OCI-LY3 (cell line): Measurements from ENCODE around the gene CHST15.

Source experiments
- H2AFZ ChIP-seq: fragments of 200-600, 300-600 bp; shearing (Covaris generic); 2 replicates; pipeline ENCODE4 v1.6.0; 2014; ENCODE audit warnings: antibody characterized with exemption, low read depth, low read length
- H3K27ac ChIP-seq: fragments of 200-600, 300-600 bp; sonication (generic); 2 replicates; pipeline ENCODE4 v1.5.1; 2014; ENCODE audit warnings: mild to moderate bottlenecking, low read length, moderate library complexity, mixed read lengths
- H3K27me3 ChIP-seq: fragments of 200-600, 300-600 bp; sonication (generic); 2 replicates; pipeline ENCODE4 v1.6.1; 2014; ENCODE audit warnings: low read depth, low read length, mixed read lengths
- H3K36me3 ChIP-seq: fragments of 200-600, 300-600 bp; sonication (generic); replicated peaks from 2 replicates; pipeline ENCODE3; 2014; ENCODE audit warnings: low read depth, low read length, mixed read lengths
- H3K4me1 ChIP-seq: fragments of 300-600, 200-600 bp; sonication (generic); 2 replicates; pipeline ENCODE4 v1.6.1; 2014; ENCODE audit warnings: low read length, mixed read lengths
- H3K4me2 ChIP-seq: fragments of 200-600, 300-600 bp; sonication (generic); 2 replicates; pipeline ENCODE4 v1.6.1; 2014; ENCODE audit warnings: low read length, mixed read lengths
- H3K4me3 ChIP-seq: fragments of 300-600, 200-600 bp; sonication (generic); 2 replicates; pipeline ENCODE4 v1.5.1; 2014; ENCODE audit warnings: antibody characterized with exemption, mild to moderate bottlenecking, low read length, moderate library complexity
- H3K79me2 ChIP-seq: fragments of 300-600, 200-600 bp; shearing (Covaris generic); 2 replicates; pipeline ENCODE4 v1.6.1; 2014; ENCODE audit warnings: mild to moderate bottlenecking, low read length, mixed read lengths
- H3K9ac ChIP-seq: fragments of 300-600, 200-600 bp; shearing (Covaris generic); 2 replicates; pipeline ENCODE4 v1.6.0; 2014; ENCODE audit warnings: mild to moderate bottlenecking, low read length, moderate library complexity
- H3K9me3 ChIP-seq: fragments of 200-600, 300-600 bp; shearing (Covaris generic); 2 replicates; pipeline ENCODE4 v1.6.1; 2014; ENCODE audit warnings: low read length, mixed read lengths; ENCODE audit not compliant: insufficient read depth
- H4K20me1 ChIP-seq: fragments of 200-600, 300-600 bp; sonication (generic); 2 replicates; pipeline ENCODE4 v1.6.1; 2016; ENCODE audit warnings: low read length, mixed read lengths; ENCODE audit not compliant: insufficient read depth
- EZH2phosphoT487 ChIP-seq: fragments of 200-600 bp; shearing (Covaris generic); IDR thresholded peaks from 2 replicates; pipeline ENCODE4 v1.6.1; 2018; ENCODE audit warnings: antibody characterized with exemption, mixed run types, low read depth
- TF ChIP-seq, protein P1 (sequence below): fragments of 200-600, 300-600 bp; sonication (generic); IDR thresholded peaks from 2 replicates; pipeline ENCODE4 v1.5.1; 2014; ENCODE audit warnings: antibody characterized with exemption, low read length, low read depth

The CHST15 gene

DNA sequence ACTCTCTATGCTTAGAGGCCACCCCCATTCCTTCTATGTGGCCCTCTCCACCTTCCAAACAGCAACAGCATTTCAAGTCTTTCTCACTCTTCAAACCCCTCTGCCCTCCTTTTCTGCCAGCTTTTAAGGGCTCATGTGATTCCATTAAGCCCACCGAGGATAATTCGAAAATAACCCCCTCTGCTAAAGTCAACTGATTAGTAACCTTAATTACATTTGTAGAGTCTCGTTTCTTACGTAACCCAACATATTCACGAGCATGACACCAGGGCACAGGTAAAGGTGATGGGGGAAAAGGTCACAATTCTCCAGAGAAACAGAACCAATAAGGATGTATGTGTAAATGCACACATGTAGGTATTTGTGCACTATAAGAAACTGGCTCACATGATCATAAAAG is 6.7 kb upstream of the CHST15 start:
- Histone ChIP-seq H3K36me3 (peaks cover 8% of the 10 kb centered on the region), H2AFZ (no peak overlapping the region), H3K79me2 (no peaks in the 10 kb centered on the region), H3K9ac (no peak overlapping the region), H3K4me2 (peak overlapping the region; percentile 75), H4K20me1 (no peaks in the 10 kb centered on the region; the same call in 1 of the 2 replicates), H3K9me3 (peaks cover 11% of the 10 kb centered on the region), H3K27me3 (peaks cover 46% of the 10 kb centered on the region), H3K4me3 (0 out of 2 replicates have a peak overlapping the region, but pooled peaks have one; percentile 20), H3K4me1 (peaks cover 22% of the 10 kb centered on the region), H3K27ac (peak overlapping the region; percentile 63)
- TF ChIP-seq, protein P1, sequence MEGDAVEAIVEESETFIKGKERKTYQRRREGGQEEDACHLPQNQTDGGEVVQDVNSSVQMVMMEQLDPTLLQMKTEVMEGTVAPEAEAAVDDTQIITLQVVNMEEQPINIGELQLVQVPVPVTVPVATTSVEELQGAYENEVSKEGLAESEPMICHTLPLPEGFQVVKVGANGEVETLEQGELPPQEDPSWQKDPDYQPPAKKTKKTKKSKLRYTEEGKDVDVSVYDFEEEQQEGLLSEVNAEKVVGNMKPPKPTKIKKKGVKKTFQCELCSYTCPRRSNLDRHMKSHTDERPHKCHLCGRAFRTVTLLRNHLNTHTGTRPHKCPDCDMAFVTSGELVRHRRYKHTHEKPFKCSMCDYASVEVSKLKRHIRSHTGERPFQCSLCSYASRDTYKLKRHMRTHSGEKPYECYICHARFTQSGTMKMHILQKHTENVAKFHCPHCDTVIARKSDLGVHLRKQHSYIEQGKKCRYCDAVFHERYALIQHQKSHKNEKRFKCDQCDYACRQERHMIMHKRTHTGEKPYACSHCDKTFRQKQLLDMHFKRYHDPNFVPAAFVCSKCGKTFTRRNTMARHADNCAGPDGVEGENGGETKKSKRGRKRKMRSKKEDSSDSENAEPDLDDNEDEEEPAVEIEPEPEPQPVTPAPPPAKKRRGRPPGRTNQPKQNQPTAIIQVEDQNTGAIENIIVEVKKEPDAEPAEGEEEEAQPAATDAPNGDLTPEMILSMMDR: no peak
- no peak for TF ChIP-seq EZH2phosphoT487

DNA sequence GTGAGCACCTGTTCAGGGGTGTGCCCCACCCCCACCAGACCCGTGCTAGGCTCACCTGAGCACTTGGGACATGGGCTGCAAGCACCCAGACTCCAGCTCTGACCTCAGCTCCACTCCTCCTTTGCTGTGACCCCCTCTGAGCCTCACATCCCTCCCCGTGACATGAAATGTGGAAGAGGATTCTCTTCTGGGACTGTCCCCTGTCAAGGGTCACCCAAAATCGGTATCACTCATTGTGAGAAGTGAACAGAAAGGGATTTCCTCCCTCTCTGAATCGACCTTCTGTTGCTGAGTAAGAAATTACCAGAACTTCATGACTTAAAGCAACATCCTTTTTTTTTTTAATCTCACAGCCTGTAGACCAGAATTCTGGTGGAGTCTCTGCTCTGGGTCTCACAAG is 6.2 kb upstream of the CHST15 start:
- Histone ChIP-seq H3K4me1 (peaks cover 20% of the 10 kb centered on the region), H3K9me3 (peaks cover 11% of the 10 kb centered on the region), H3K27me3 (peaks cover 46% of the 10 kb centered on the region), H3K36me3 (peaks cover 8% of the 10 kb centered on the region), H3K9ac (no peak overlapping the region), H4K20me1 (no peaks in the 10 kb centered on the region; the same call in 1 of the 2 replicates), H3K4me2 (peak overlapping the region; percentile 75), H2AFZ (no peak overlapping the region), H3K27ac (peak overlapping the region; percentile 63), H3K4me3 (peak overlapping the region; percentile 47; the same call in 1 of the 2 replicates), H3K79me2 (no peaks in the 10 kb centered on the region)
- no peak for TF ChIP-seq EZH2phosphoT487
- TF ChIP-seq, protein P1: no peak

DNA sequence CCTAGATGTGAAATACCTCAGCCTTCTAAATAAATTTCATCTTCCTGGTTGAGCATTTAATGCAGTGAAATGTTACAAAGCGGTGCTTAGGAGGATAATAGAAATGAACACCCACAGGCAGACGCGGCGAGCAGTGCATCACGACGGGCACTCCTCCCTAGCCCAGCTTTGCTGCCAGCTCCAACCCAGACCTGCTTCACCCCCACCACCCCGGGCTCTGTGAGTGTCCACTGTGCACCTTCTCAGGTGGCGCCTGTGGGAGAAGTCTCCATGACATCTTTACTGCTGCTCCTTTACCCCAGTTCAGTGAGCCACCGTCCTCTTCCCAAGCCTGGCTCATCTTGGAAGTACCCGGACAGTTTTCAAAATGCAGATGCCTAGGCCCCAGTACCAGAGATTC is 5.2 kb upstream of the CHST15 start:
- Histone ChIP-seq H3K27ac (no peak overlapping the region), H3K36me3 (peaks cover 8% of the 10 kb centered on the region), H3K9ac (no peak overlapping the region), H3K4me3 (no peak overlapping the region), H3K9me3 (peaks cover 11% of the 10 kb centered on the region), H3K4me2 (no peak overlapping the region), H3K27me3 (peaks cover 48% of the 10 kb centered on the region), H3K4me1 (peaks cover 20% of the 10 kb centered on the region), H3K79me2 (no peaks in the 10 kb centered on the region), H4K20me1 (no peaks in the 10 kb centered on the region; the same call in 1 of the 2 replicates), H2AFZ (no peak overlapping the region)
- TF ChIP-seq EZH2phosphoT487: no peak
- TF ChIP-seq, protein P1: no peak

DNA sequence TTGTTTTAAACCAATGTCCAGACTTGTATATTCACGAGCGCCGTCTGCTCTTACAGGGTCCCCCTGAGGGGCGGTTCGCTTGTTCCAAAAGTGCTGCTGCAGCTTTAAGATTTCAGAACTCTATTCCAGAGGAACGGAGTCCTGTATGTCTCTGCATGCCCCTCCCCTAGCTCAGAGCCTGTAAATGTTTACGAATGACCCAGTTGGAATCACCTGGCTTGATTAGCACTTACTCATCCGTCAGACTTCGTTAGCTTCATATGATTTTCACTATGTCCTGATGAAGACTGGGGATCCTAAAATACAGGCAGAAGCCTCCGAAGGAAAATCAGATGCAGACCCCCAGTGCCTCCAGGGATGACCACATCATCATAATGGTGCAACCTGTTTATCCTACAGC is 4.5 kb upstream of the CHST15 start:
- Histone ChIP-seq H3K4me3 (no peak overlapping the region), H3K4me1 (peaks cover 20% of the 10 kb centered on the region)
- TF ChIP-seq, protein P1: no peak
- TF ChIP-seq EZH2phosphoT487: no peak

More for the DNA sequence above, 4.5 kb upstream of the CHST15 start:
- H3K36me3 ChIP-seq: peaks cover 8% of the 10 kb centered on the region
- no peaks in the 10 kb centered on the region for H3K79me2 ChIP-seq
- no peaks in the 10 kb centered on the region; the same call in 1 of the 2 replicates for H4K20me1 ChIP-seq
- H3K27me3 ChIP-seq: peaks cover 48% of the 10 kb centered on the region
- H3K27ac ChIP-seq: no peak overlapping the region
- H3K4me2 ChIP-seq: no peak overlapping the region
- H2AFZ ChIP-seq: no peak overlapping the region
- H3K9me3 ChIP-seq: peaks cover 11% of the 10 kb centered on the region
- no peak overlapping the region for H3K9ac ChIP-seq
